DOHH2 (cell line): ENCODE data around the gene NLGN1.

Source experiments
- H3F3A ChIP-seq: fragments of 200-600 bp; sonication (generic), shearing (Covaris generic); 2 replicates; pipeline ENCODE4 v1.6.0; 2016; ENCODE audit warnings: antibody characterized with exemption, mild to moderate bottlenecking; ENCODE audit not compliant: control insufficient read depth, insufficient read depth
- H3K27ac ChIP-seq: fragments of 200-600 bp; sonication (generic); 2 replicates; pipeline ENCODE4 v1.5.1; 2014; ENCODE audit warnings: low read depth, mild to moderate bottlenecking, low read length, moderate library complexity
- H3K27me3 ChIP-seq: fragments of 200-600 bp; sonication (generic); 2 replicates; pipeline ENCODE4 v1.6.1; 2014; ENCODE audit warnings: mild to moderate bottlenecking, low read length, mixed read lengths; ENCODE audit not compliant: control insufficient read depth
- H3K36me3 ChIP-seq: fragments of 200-600 bp; sonication (generic); 2 replicates; pipeline ENCODE4 v1.6.1; 2014; ENCODE audit warnings: mild to moderate bottlenecking, low read length, moderate library complexity, mixed read lengths; ENCODE audit not compliant: control insufficient read depth
- H3K4me1 ChIP-seq: fragments of 200-600 bp; sonication (generic); 2 replicates; pipeline ENCODE4 v1.6.1; 2014; ENCODE audit warnings: mild to moderate bottlenecking, low read length, mixed read lengths; ENCODE audit not compliant: control insufficient read depth
- H3K4me2 ChIP-seq: fragments of 200-600 bp; sonication (generic); 2 replicates; pipeline ENCODE4 v1.6.0; 2014; ENCODE audit warnings: mild to moderate bottlenecking, low read length, moderate library complexity
- H3K4me3 ChIP-seq: fragments of 200-600 bp; sonication (generic); 2 replicates; pipeline ENCODE4 v1.5.1; 2014; ENCODE audit warnings: mild to moderate bottlenecking, low read length, mixed read lengths
- H3K79me2 ChIP-seq: fragments of 200-600 bp; sonication (generic); 2 replicates; pipeline ENCODE4 v1.6.1; 2014; ENCODE audit warnings: mild to moderate bottlenecking, low read length, mixed read lengths; ENCODE audit not compliant: control insufficient read depth
- H3K9me2 ChIP-seq: fragments of 200-600 bp; sonication (generic); replicated peaks from 2 replicates; pipeline ENCODE4 v1.6.1; 2014; ENCODE audit warnings: mild to moderate bottlenecking, low read length, mixed read lengths; ENCODE audit not compliant: control insufficient read depth
- H3K9me3 ChIP-seq: fragments of 200-600 bp; sonication (generic); 2 replicates; pipeline ENCODE4 v1.6.1; 2014; ENCODE audit warnings: antibody characterized with exemption, low read length, mixed read lengths; ENCODE audit not compliant: control insufficient read depth, insufficient read depth
- H4K20me1 ChIP-seq: fragments of 200-600 bp; sonication (generic); 2 replicates; pipeline ENCODE4 v1.6.0; 2014; ENCODE audit warnings: low read depth, mild to moderate bottlenecking, antibody characterized with exemption, low read length, moderate library complexity; ENCODE audit not compliant: control insufficient read depth, insufficient read depth
- CTCF ChIP-seq: fragments of 200-600 bp; sonication (generic); IDR thresholded peaks from one replicate; pipeline ENCODE4 v1.5.1; 2014; ENCODE audit warnings: antibody characterized with exemption, mild to moderate bottlenecking, low read depth, low read length; ENCODE audit not compliant: poor library complexity, severe bottlenecking
- EZH2phosphoT487 ChIP-seq: fragments of 200-600 bp; sonication (generic); IDR thresholded peaks from 2 replicates; pipeline ENCODE4 v1.6.1; 2017; ENCODE audit warnings: borderline replicate concordance, mild to moderate bottlenecking, antibody characterized with exemption, low read length, moderate library complexity, mixed read lengths

The NLGN1 gene

GRCh38 chr3:174329321-174329720, 931.8 kb downstream of the NLGN1 start:
- no peak overlapping the region for H3K4me2 ChIP-seq
- no peaks in the 10 kb centered on the region for H3K79me2 ChIP-seq
- no peak for TF ChIP-seq EZH2phosphoT487
- no peak for TF ChIP-seq CTCF
- H3K9me2 ChIP-seq = no peaks in the 10 kb centered on the region
- H4K20me1 ChIP-seq = no peaks in the 10 kb centered on the region
- H3K27me3 ChIP-seq = no peaks in the 10 kb centered on the region
- no peaks in the 10 kb centered on the region; the same call in 1 of the 2 replicates for H3K9me3 ChIP-seq
- no peaks in the 10 kb centered on the region for H3K36me3 ChIP-seq
- H3K4me1 ChIP-seq = no peaks in the 10 kb centered on the region
- no peaks in the 10 kb centered on the region for H3F3A ChIP-seq
- H3K27ac ChIP-seq = no peak overlapping the region
- H3K4me3 ChIP-seq = no peak overlapping the region

- no peak overlapping the region for H3K27ac ChIP-seq
- no peaks in the 10 kb centered on the region for H3K27me3 ChIP-seq
- H3F3A ChIP-seq = no peaks in the 10 kb centered on the region
- no peak for TF ChIP-seq EZH2phosphoT487
- H3K4me2 ChIP-seq = no peak overlapping the region
- no peaks in the 10 kb centered on the region; the same call in 1 of the 2 replicates for H3K9me3 ChIP-seq
- no peaks in the 10 kb centered on the region for H3K4me1 ChIP-seq
- H3K9me2 ChIP-seq = no peaks in the 10 kb centered on the region
- H4K20me1 ChIP-seq = no peaks in the 10 kb centered on the region
- no peaks in the 10 kb centered on the region for H3K79me2 ChIP-seq
- no peak overlapping the region for H3K4me3 ChIP-seq
- H3K36me3 ChIP-seq = no peaks in the 10 kb centered on the region
These were observed 932.8 kb downstream of the NLGN1 start for GRCh38 chr3:174330303-174330702.

GRCh38 chr3:174331095-174331800, 933.7 kb downstream of the NLGN1 start:
- Histone ChIP-seq H3K4me1 (no peaks in the 10 kb centered on the region), H3K9me3 (no peaks in the 10 kb centered on the region; the same call in 1 of the 2 replicates), H3K27ac (no peak overlapping the region), H3K27me3 (no peaks in the 10 kb centered on the region), H3F3A (no peaks in the 10 kb centered on the region), H4K20me1 (no peaks in the 10 kb centered on the region), H3K79me2 (no peaks in the 10 kb centered on the region), H3K4me2 (no peak overlapping the region), H3K36me3 (no peaks in the 10 kb centered on the region), H3K4me3 (no peak overlapping the region), H3K9me2 (no peaks in the 10 kb centered on the region)
- TF ChIP-seq CTCF = no peak
- no peak for TF ChIP-seq EZH2phosphoT487

GRCh38 chr3:174332391-174332790, 934.8 kb downstream of the NLGN1 start:
- Histone ChIP-seq H3K27me3 (no peaks in the 10 kb centered on the region), H3K4me1 (no peaks in the 10 kb centered on the region), H3K27ac (no peak overlapping the region), H3K4me3 (no peak overlapping the region), H3K9me2 (no peaks in the 10 kb centered on the region), H3K9me3 (no peaks in the 10 kb centered on the region; the same call in 1 of the 2 replicates), H3K79me2 (no peaks in the 10 kb centered on the region), H4K20me1 (no peaks in the 10 kb centered on the region), H3K36me3 (no peaks in the 10 kb centered on the region), H3F3A (no peaks in the 10 kb centered on the region), H3K4me2 (no peak overlapping the region)
- TF ChIP-seq CTCF = no peak
- TF ChIP-seq EZH2phosphoT487 = no peak
